GM19452 (cell line): ENCODE measurements around the gene EEF2K.
A peak's percentile ranks its signal among the peaks of the same experiment; 100 is the strongest.
"Not testable (repeated sequence)": the region's sequence is repeated elsewhere in the genome, so short reads cannot be mapped to it uniquely, and the experiment has no call there.

ENCODE experiments used
- ATAC-seq: cut with Tn5 transposase; IDR thresholded peaks from one replicate; pipeline ENCODE4 v1.9.1; 2021; ENCODE audit not compliant: unreplicated experiment

The EEF2K gene

GRCh38 chr16:22206013-22206841, at the start of gene EEF2K:
TSS of gene EEF2K (plus strand) at chr16:22206278. CDS start at chr16:22225730, 19,452 bp downstream.
- ATAC-seq: peak; percentile 82

- ATAC-seq: no peak
These were observed 44.7 kb upstream of the EEF2K start for GRCh38 chr16:22161401-22161800.

- ATAC-seq: no peak
These were observed 44.0 kb upstream of the EEF2K start, which contains the start of gene SDR42E2 for GRCh38 chr16:22161999-22162655. TSS of gene SDR42E2 (plus strand) at chr16:22162506. CDS start at chr16:22165583, 3,077 bp downstream.

DNA sequence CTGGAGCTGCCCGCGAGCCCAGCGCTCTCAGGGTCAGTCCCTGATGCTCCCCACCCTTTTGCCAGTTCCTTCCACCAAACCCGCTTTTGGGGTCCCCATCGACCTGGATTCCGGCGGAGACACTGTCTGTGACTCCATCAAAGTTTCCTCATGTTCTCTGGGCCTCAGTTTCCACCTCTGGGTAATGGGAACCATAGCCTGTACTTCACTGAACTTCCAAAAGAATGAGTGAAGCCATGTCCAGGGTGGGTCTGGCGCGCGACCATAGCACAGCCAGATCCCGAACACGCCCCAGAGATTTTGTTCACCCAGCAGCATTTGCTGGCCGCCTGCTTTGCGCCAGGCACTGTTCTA, 43.4 kb upstream of the EEF2K start:
- ATAC-seq: no peak

DNA sequence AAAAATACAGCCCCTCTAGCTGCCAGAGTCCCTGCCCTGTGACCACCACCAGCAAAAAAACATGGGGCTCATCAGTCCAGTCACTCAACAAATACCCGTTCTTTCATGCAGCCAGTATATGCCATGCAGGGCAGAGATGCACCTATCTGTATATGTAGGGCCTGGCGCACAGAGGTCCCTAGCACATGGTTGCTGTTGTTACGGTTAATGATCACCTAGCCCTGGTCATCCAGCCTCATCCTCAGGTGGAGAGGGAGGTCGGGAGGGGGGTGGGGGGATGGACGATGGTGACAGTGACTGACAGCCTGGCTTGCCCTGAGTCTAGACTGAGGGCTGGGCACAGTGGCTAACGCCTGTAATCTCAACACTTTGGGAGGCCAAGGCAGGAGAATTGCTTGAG, 42.3 kb upstream of the EEF2K start:
- ATAC-seq: no peak

DNA sequence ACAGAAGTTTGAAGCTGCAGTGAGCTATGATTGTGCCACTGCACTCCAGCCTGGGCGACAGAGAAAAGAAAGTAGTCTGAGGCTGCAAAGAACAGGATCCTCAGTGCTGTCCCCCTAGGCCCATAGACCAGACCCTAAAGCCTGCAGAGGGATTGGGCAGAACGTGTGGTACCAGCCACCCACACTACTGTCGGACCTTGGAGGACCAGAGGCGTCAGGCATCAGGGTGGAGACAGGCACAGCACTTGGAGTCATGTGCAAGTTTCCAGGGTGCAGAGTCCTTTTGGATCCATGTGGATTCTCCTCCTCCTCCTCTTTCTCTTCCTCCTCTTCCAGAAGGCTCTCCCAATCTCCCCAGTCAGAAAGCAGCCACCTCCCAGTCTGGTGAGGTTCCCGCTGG, 41.6 kb upstream of the EEF2K start:
- no peak for ATAC-seq

- no peak for ATAC-seq
These were observed 40.4 kb upstream of the EEF2K start for GRCh38 chr16:22165508-22166285.

- ATAC-seq: no peak
These were observed 34.1 kb upstream of the EEF2K start for GRCh38 chr16:22171953-22172352.

GRCh38 chr16:22172642-22173041, 33.4 kb upstream of the EEF2K start:
- not testable (repeated sequence) for ATAC-seq

- no peak for ATAC-seq
These were observed 31.4 kb upstream of the EEF2K start for GRCh38 chr16:22174642-22175041.

DNA sequence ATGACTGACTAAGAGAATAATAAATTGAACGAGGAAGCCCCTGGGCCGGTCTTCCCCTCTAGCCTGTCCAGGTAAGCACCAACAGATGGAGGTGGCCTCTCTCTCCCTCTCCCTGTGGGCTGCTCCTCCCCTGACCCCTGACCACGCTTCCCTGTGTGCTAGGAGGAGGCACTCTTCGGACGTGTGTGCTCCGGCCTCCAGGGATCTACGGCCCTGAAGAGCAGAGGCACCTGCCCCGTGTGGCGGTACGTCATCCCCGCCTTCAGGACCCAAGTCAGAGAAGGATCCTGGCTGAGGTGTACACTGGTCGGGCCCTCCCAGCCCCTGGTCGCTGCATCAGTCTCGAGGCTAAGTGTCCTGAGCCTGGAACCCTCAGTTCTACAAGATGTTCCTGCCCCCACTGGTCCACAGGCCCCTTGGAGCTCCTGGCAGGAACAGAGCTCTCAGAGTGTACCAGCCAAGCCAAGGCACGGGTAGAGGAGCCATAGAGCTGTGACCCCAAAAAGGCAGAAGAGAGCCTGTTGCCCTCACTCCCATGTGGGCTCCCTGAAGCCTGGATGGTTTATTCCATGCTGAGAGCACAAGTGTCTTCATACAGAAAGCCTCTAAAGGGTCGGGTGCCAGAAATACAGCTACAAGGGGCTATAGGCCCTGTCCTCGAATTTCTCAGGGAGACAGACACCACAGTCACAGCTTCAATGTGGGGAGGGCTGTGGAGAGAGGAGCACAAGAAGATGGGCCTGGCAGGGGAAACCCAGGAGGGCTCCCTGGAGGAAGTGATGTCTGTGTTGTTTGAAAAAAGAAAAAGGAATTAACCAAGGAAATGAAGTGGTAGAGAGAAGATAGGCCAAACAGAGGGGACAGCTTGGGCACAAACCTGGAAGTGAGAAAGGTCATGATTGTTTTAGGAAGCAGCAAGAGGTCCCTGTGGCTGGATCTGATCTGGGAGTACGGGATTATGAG, 27.8 kb upstream of the EEF2K start:
- ATAC-seq: no peak

GRCh38 chr16:22181426-22181825, 24.7 kb upstream of the EEF2K start:
- ATAC-seq: no peak

- ATAC-seq: no peak
These were observed 24.2 kb upstream of the EEF2K start for GRCh38 chr16:22181843-22182242.

DNA sequence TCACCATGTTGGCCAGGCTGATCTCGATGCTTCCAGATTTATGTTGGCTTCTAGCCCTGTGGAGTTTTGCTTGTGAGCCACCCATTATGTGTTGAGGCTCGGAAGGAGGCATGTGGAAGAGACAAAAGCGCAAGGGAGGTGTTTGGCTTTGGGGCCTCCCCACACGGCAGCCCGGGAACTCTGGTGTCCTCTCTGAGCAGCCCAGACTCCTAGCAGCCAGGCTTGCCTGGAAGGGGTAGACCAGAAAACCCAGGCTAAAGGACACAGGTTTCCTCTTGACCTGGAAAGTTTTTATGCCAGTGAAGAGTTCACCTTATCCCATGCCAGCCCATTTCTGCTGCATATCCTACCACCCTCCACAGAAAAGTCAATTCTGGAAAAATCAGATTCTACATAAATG, 22.7 kb upstream of the EEF2K start:
- no peak for ATAC-seq

DNA sequence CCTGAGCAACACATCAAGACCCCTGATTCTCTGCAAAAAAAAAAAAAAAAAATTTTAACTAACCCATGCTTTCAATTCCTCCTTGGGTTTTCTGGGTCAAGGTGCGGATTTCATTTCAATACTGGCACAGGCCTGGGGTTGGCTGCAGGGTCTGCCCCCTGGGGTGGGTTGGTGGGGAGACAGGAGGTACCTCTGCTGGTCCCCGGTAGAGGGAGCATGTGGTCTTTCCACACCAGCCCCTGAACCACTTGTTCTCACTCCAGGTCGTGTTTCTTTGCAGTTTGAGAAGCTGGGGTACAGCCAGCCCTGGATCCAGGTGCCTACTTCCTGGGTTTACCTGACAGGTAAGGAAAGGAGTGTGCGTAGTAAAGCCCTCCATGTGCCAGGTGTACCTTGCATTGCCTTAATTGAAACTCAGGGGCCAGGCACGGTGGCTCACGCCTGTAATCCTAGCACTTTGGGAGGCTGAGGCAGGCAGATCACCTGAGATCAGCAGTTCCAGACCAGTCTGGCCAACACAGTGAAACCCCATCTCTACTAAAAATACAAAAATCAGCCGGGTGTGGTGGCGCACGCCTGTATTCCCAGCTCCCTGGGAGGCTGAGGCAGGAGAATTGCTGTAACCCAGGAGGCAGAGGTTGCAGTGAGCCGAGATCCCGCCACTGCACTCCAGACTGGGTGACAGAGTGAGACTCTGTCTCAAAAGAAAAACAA, 22.0 kb upstream of the EEF2K start:
- ATAC-seq: no peak

DNA sequence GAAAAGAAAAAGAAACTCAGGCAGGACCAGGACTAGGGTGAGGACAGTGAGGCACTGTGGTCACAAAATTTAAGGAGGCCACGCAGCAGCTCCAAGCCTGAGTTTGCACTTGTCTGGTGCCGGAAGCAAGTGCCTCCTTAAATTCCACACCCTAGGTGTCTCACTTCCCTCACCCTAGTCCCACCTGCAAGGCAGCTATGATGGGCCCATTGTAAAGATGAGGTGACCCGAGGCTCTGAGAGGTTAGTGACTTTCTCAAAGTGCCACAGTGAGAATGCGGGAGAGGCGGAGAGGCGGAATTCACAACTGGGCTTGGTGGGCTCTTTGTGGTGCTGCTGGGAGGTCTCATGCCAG, 21.5 kb upstream of the EEF2K start:
- ATAC-seq: no peak

GRCh38 chr16:22186517-22186916, 19.6 kb upstream of the EEF2K start:
- ATAC-seq: no peak

DNA sequence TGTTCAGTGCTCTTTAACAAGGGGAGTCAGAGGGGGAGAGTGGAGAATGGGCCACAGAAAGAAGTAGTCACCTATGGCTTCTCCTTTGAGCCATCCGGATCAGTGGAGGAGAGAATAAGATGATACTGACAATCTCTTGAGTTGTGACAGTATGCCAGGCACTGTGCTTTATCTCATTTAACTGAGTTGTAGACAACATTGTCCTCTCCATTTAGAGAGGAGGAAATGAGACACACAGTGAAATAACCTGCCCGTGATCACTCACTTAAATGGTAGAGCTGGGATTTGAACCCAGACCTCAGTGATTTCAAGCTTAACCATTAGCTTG, 17.8 kb upstream of the EEF2K start:
- no peak for ATAC-seq

- no peak for ATAC-seq
These were observed 17.3 kb upstream of the EEF2K start for GRCh38 chr16:22188595-22189442.
